Ammon's horn (tissue), 1 donor: Measurements from ENCODE around the gene VSIG10L.

Source experiments
- DNase-seq: peaks from one replicate; pipeline ENCODE4 v3.0.0-alpha.2; 2016; ENCODE audit warnings: low spot score

The VSIG10L gene

GRCh38 chr19:51338563-51339312, 3.2 kb downstream of the VSIG10L start:
- peak; percentile 78 for DNase-seq

DNA sequence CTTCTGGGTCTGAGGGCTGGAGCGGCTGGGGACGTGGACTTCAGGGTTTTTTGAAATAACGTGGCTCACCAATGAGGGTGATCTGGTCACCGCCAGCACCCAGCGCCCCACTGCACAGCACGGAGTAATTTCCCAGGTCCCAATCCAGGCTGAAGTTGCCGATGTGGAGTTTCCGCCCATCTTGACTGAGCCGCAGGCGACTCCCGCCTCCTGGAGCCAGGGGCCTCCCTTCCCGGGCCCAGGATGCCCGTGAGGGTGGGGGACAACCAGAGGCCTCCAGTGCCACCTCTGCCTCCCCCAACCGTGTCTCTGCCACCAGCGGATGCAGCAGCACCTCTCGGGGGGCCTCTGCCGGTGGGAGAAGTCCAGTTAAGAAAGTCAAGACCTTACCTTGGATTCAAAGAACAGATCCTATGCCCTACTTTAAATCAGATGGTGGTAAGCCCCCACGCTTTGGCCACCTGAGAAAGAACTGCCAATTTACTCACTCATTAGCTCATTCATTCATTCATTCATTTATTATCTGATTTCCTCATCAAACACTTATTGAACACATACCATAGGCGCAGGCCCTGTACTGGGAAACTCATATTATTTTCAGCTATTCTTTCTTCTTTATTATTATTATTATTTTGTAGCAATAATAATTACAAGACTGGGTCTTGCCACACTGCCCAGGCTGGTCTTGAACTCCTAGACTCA, 3.9 kb downstream of the VSIG10L start:
- DNase-seq: no peak

- no peak for DNase-seq
Observed at GRCh38 chr19:51337141-51337860, 4.6 kb downstream of the VSIG10L start.

DNA sequence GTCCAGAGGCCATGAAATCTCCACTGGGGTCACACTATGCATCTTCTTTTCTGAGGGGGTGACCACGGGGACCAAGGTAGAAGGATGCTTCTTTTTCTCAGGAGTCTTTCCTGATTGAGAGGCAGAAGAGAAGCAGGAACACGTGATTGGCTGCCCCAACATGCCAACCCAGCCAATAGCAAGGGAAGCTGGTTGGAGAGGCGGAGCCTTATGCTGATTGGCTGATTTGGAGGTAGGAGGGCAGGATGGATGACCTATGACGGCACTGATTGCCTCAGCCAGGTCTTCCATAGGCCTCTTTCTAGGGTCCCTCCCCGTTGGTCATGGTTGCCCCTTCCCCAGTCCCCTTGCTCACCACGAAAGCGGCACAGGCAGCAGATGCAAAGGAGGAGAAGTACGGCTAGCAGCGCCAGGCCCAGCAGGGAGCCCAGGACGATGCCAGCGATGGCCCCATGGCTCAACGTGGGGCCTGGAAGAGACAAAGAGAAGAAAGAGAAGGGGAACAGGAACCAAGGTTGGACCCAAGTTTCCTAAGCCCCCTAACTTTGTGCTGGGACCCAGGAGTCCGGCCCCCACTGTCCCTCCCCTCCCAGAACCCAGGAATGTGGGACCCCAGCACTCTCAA, 8.0 kb downstream of the VSIG10L start:
- DNase-seq: no peak

DNA sequence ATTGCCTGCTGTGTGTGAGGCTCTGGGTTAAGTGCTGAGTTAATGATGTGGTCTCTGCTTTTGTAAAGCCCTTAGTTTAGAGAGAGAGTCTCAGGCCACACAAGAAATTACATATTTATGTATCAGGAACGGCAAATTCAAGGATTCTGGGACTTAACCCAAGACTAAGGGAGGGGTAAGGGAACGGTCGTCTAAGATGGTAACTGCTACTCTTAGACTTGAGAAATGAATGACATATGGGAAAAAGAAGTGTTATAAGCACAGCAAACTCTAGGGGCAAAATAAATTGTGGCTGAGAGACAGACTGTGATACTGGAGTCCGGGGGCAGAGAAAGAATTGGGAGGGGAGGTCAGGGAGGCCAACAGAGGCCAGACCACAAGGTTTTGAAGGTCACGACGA, 10.2 kb downstream of the VSIG10L start:
- DNase-seq: no peak

DNA sequence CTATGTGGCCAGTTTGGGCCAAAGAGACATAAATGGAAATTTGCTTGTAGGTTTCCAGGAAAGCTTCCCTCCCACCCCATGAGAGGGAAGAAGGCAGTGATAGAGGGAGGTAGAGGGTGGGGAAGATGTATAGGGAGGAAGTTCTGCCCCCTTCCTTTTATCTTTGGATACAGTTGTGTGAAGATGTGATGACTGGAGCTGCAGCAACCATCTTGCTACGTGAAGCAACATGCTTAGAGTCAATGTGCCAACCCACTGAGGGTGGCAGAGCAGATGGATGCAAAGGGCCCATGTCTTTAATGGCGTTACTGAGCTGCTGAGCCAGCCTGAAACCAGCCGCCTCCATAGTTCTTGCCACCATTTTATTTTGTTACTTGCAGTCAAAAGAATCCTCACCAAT, 10.7 kb downstream of the VSIG10L start:
- DNase-seq: no peak

DNA sequence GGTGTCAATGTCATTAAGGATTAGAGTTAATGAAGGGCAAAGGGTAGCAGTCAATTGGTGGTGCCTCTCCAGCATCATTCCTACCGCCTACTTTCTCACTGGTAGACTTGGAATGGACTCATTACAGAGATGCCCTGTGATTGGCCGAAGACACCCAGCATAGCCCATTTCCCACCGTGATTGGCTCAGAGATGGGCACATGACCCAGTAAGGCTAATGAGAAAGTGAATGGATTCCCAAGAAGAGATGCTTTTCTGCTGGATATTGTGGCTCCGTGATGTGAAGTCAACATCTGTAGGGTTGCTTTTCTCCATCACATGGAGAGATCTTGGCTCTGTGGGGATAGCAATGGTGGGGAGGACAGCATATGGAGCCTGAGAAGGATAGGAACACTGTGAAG, 11.6 kb downstream of the VSIG10L start:
- no peak for DNase-seq

DNA sequence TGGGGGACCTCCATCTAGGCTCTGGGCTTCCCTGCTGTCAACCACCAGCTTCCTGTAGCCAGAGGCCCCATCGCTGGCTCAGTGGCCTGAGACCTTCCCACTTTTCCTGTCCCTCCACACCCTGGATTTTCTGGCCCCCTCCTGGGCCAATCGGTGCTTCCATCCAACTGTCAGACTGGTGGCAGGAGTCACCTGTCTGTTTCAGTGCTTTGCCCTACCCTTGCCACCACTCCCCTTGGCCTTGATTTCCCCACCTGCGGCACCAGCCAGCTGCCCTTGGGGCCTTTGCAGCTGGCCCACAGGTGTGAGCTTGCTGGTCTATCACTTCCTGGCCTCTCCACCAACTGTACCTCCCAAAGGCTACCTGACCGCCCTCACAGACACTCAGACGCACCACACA, 12.5 kb downstream of the VSIG10L start:
- DNase-seq: no peak

DNA sequence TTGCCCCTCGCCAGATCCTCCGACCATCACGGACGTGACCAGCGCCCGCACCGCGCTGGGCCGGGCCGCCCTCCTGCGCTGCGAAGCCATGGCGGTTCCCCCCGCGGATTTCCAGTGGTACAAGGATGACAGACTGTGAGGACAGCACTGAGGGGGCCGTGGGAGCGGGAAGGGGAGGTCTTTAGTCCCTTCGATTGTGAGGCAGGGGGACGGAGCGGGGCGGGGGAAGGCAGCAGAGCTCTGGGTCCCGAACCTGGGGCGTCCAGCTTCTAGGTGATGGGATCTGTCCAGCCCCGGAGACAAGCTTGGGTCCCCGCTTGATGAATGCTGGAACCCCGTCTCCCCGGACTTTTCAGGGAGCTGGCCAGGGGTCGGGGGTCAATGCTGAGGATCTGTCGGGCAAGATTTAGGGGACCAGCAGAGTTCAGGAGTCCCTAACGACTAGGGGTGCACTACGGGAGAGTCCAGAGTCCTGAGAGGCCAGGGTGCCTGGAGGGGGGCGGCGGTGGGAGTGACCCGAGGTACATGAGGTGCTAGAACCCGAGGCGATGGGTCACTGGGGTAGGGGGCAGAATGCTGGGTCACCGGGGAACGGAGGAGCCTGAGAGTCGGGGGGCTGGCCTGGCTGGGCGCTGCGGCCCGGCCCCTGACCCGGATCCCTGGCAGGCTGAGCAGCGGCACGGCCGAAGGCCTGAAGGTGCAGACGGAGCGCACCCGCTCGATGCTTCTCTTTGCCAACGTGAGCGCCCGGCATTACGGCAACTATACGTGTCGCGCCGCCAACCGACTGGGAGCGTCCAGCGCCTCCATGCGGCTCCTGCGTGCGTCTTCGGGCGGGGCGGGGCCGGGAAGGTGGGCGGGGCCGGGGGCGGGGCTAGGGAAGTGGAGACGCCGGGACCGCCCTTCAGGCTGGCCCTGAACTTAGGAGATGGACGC, 14.6 kb downstream of the VSIG10L start:
- DNase-seq: no peak

- no peak for DNase-seq
Observed at GRCh38 chr19:51326216-51327065, 15.5 kb downstream of the VSIG10L start.

DNA sequence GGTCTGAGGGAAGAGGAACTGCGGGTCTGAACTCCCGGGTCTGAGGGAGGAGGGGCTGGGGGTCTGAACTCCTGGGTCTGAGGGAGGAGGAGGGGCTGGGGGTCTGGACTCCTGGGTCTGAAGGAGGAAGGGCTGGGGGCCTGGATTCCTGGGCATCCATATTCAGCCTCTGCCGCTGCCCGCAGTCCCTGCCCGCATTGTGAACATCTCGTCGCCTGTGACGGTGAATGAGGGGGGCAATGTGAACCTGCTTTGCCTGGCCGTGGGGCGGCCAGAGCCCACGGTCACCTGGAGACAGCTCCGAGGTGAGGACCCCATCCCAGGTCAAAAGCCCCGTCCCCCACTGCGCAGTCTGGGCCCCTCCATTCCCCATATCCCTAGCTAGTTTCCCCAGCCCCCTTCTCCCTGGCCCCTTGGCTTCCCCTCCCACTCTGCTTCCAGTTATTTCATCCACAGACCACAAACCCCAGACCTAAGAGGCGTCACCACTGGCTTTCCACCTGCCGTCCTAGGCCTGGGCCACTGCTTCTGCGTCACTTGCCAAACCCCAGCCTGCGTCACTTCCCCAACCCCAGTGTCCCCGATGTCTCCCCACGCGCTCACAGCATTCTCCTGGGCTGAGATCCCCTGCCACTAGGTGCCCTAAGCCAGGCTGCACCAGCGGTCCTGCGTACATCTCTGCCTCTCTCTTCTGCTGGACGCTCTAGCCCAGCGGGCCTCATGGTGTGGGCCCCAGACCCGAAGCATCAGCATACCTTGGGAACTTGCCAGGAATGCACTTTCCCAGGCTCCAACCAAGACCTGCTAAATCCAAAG, 16.6 kb downstream of the VSIG10L start:
- no peak for DNase-seq

DNA sequence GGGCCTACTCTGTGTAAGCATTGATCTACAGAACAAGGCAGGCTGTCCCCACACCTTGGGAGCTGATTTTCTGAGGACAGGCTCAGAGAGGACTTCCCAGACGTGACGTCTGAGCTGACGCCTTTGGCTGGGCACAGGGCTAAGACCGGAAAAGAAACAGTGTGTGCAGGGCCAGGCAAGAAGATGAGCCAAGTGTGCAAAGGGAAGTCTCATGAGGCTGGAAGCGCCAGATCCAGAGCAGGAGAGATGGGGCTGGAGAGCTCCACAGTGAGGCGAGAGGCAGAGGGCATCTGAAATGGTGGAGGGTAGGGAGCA, 17.8 kb downstream of the VSIG10L start:
- DNase-seq: no peak

GRCh38 chr19:51323481-51324166, 18.3 kb downstream of the VSIG10L start:
- DNase-seq: no peak

DNA sequence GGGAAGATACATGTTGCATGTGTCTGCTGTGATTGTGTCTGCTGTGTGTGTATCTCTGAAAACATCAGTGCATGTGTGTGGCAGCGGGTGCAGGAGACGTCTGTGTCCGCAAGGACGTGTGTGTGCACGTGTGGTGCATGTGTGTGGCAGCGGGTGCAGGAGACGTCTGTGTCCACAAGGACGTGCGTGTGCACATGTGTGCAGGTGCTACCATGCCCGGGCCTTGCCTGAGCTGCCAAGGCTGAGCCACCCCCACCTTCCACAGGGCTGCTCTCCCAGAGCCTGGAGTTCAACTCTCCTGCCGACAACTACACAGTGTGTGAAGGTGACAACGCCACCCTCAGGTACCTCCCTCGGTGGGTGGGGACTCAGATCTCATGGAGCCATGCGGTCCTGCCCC, 20.1 kb downstream of the VSIG10L start:
- DNase-seq: no peak

- DNase-seq: peak; percentile 31
Observed at GRCh38 chr19:51320280-51320657, 21.7 kb downstream of the VSIG10L start.

DNA sequence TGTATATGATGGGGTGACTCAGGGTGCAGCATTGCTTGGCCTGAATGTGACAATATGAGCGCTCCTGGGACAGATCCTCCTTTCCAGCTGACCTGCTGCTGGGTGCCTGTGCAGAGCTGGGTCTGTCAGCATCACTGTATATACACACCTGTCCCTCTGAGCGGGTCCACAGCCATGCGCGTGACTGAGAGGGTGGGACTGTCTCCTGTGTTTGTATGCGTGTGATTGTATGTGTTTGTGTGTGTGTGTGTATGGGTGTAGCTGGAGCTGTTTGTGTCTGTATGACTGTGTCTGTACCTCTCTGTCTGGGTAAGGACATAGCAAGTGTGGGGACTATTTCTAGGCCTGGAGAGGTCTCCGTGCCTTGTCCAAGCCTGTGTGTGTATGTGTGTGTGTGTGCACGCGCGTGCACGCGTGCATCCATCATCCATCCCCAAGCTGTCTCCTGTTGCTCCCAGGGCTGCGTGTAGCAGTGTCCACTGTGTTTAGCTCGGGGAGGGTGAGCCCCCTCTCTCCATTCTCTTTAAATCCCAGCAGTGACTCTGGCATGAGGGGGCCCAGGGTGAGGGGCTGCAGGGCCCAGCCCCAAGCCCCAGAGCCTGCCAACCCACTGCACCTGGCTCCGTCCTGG, 22.2 kb downstream of the VSIG10L start:
- no peak for DNase-seq

GRCh38 chr19:51318687-51319648, 23.0 kb downstream of the VSIG10L start:
- DNase-seq: no peak

GRCh38 chr19:51317968-51318367, 24.0 kb downstream of the VSIG10L start:
- DNase-seq: no peak
